H1 (cell line): Measurements from ENCODE around the gene ACADVL. TPM values are rescaled to one million over a fixed set of nuclear protein-coding genes. Genes with fewer than 3 reads are reported as not detected.
A peak's percentile ranks its signal among the peaks of the same experiment; 100 is the strongest.

Experiments used
- CTCF ChIA-PET: fragments of 300-600 bp; sonication (Branson Sonifier 250); formaldehyde crosslinking; loops from one replicate; lab custom pipeline; 2021; ENCODE audit not compliant: partially characterized antibody; lab: Charles Lee
- POLR2A ChIA-PET: fragments of 300-600 bp; sonication (Branson Sonifier 250); formaldehyde crosslinking; loops from one replicate; lab custom pipeline; 2021; ENCODE audit warnings: inconsistent platforms; ENCODE audit not compliant: partially characterized antibody; lab: Charles Lee
- DNase-seq, 2 experiments: peaks; one replicate each; pipeline versions ENCODE4 v3.0.0 to v3.0.0-alpha.2; 2010 to 2022; ENCODE audit warnings: low spot score in 2 of 2, low read depth in 1 of 2, mixed read lengths in 1 of 2
- FAIRE-seq: peaks from 2 replicates; lab custom pipeline; 2011; peaks lifted over from hg19 to GRCh38; lab: Jason Lieb, UNC
- H2AFZ ChIP-seq: 2 replicates; pipeline ENCODE4 v1.8.1; 2012; ENCODE audit warnings: low read length, inconsistent platforms
- H2AK5ac ChIP-seq: 2 replicates; pipeline ENCODE4 v1.6.1; 2013; ENCODE audit warnings: low read depth, low read length
- H2BK120ac ChIP-seq: replicated peaks from 2 replicates; pipeline ENCODE3; 2013; ENCODE audit warnings: low read depth, low read length, inconsistent platforms
- H2BK12ac ChIP-seq: 2 replicates; pipeline ENCODE4 v1.6.1; 2013; ENCODE audit warnings: low read depth, low read length
- H2BK15ac ChIP-seq: 2 replicates; pipeline ENCODE4 v1.6.1; 2013; ENCODE audit warnings: low read length
- H2BK20ac ChIP-seq: 2 replicates; pipeline ENCODE4 v1.6.1; 2013; ENCODE audit warnings: low read length
- H2BK5ac ChIP-seq: 2 replicates; pipeline ENCODE4 v1.6.1; 2013; ENCODE audit warnings: low read depth, low read length
- H3K14ac ChIP-seq: 2 replicates; pipeline ENCODE4 v1.6.1; 2013; ENCODE audit warnings: inconsistent platforms; ENCODE audit not compliant: insufficient read length
- H3K18ac ChIP-seq: 2 replicates; pipeline ENCODE4 v1.6.1; 2013; ENCODE audit warnings: low read length; ENCODE audit errors: extremely low read depth
- H3K23ac ChIP-seq: 2 replicates; pipeline ENCODE4 v1.6.1; 2013; ENCODE audit warnings: inconsistent platforms; ENCODE audit not compliant: insufficient read length
- H3K23me2 ChIP-seq: 2 replicates; pipeline ENCODE4 v1.6.1; 2013; ENCODE audit warnings: low read depth, low read length
- H3K27ac ChIP-seq: 2 replicates; pipeline ENCODE4 v1.6.1; 2011; ENCODE audit warnings: low read depth, low read length, inconsistent platforms
- H3K27me3 ChIP-seq, 4 experiments: replicated peaks in 1 of 4; 1 replicate in 1 of 4; 2 replicates in 3 of 4; pipeline versions ENCODE4 v1.6.1 to v1.8.1; 2011 to 2013; ENCODE audit warnings: low read length in 3 of 4, mild to moderate bottlenecking in 3 of 4, inconsistent platforms in 2 of 4, mixed read lengths in 2 of 4, moderate library complexity in 1 of 4; ENCODE audit not compliant: control insufficient read depth in 3 of 4, insufficient read depth in 3 of 4; ENCODE audit errors: extremely low read depth in 1 of 4
- H3K36me3 ChIP-seq, 4 experiments: 2 replicates each; pipeline versions ENCODE4 v1.6.1 to v1.8.1; 2011 to 2013; ENCODE audit warnings: mild to moderate bottlenecking in 4 of 4, low read length in 3 of 4, moderate library complexity in 2 of 4, control low read depth in 1 of 4, inconsistent platforms in 1 of 4; ENCODE audit not compliant: insufficient read depth in 4 of 4, control insufficient read depth in 2 of 4
- H3K4ac ChIP-seq: replicated peaks from 2 replicates; pipeline ENCODE3; 2013; ENCODE audit warnings: low read length, low read depth, mixed read lengths, inconsistent platforms; ENCODE audit not compliant: insufficient read length
- H3K4me1 ChIP-seq, 4 experiments: replicated peaks in 1 of 4; 1 replicate in 1 of 4; 2 replicates in 3 of 4; pipeline versions ENCODE4 v1.6.1 to v1.8.1; 2011 to 2013; ENCODE audit warnings: low read length in 3 of 4, inconsistent platforms in 2 of 4, mixed read lengths in 1 of 4; ENCODE audit not compliant: insufficient read depth in 4 of 4, control insufficient read depth in 3 of 4
- H3K4me2 ChIP-seq, 2 experiments: 2 replicates each; pipeline versions ENCODE4 v1.6.1 to v1.8.1; 2011 to 2013; ENCODE audit warnings: low read depth in 2 of 2, low read length in 2 of 2, control low read depth in 1 of 2, inconsistent platforms in 1 of 2, mild to moderate bottlenecking in 1 of 2; ENCODE audit not compliant: insufficient read depth in 1 of 2
- H3K4me3 ChIP-seq, 4 experiments: fragments of 200-600, 300-600 bp in 1 of 4; sonication (generic), shearing (Covaris generic), sonication (Bioruptor Twin) in 1 of 4; 2 replicates each; pipeline versions ENCODE4 v1.5.1 to v1.8.1; 2011 to 2016; ENCODE audit warnings: low read length in 4 of 4, low read depth in 3 of 4, control low read depth in 2 of 4, inconsistent platforms in 2 of 4, mild to moderate bottlenecking in 2 of 4, mixed read lengths in 1 of 4, moderate library complexity in 1 of 4; ENCODE audit not compliant: insufficient read depth in 2 of 4; ENCODE audit errors: extremely low read depth in 1 of 4
- H3K56ac ChIP-seq: replicated peaks from 2 replicates; pipeline ENCODE3; 2013; ENCODE audit warnings: low read depth, mild to moderate bottlenecking, mixed read lengths, low read length, inconsistent platforms; ENCODE audit not compliant: insufficient read length
- H3K79me1 ChIP-seq: 2 replicates; pipeline ENCODE4 v1.6.1; 2013; ENCODE audit warnings: low read depth, low read length, control low read depth
- H3K79me2 ChIP-seq, 2 experiments: 2 replicates each; pipeline versions ENCODE4 v1.6.1 to v1.8.1; 2012 to 2013; ENCODE audit warnings: low read length in 2 of 2, mild to moderate bottlenecking in 2 of 2, inconsistent platforms in 1 of 2; ENCODE audit not compliant: insufficient read depth in 2 of 2, control insufficient read depth in 1 of 2
- H3K9ac ChIP-seq, 4 experiments: replicated peaks in 1 of 4; 1 replicate in 1 of 4; 2 replicates in 3 of 4; pipeline versions ENCODE4 v1.6.1 to v1.8.1; 2011 to 2013; ENCODE audit warnings: low read depth in 3 of 4, low read length in 3 of 4, control low read depth in 2 of 4, mild to moderate bottlenecking in 2 of 4, moderate library complexity in 2 of 4, inconsistent platforms in 1 of 4; ENCODE audit errors: extremely low read depth in 1 of 4
- H3K9me3 ChIP-seq, 2 experiments: 2 replicates each; pipeline versions ENCODE4 v1.6.1 to v1.8.1; 2012 to 2013; ENCODE audit warnings: mild to moderate bottlenecking in 2 of 2, moderate library complexity in 2 of 2, control low read depth in 1 of 2, inconsistent platforms in 1 of 2, low read depth in 1 of 2, low read length in 1 of 2, mixed read lengths in 1 of 2; ENCODE audit not compliant: insufficient read depth in 2 of 2
- H4K20me1 ChIP-seq, 2 experiments: replicated peaks in 1 of 2; 2 replicates each; pipeline versions ENCODE3 to v1.8.1; 2011 to 2013; ENCODE audit warnings: inconsistent platforms in 2 of 2, low read length in 2 of 2, mild to moderate bottlenecking in 1 of 2; ENCODE audit not compliant: insufficient read depth in 2 of 2, control insufficient read depth in 1 of 2
- H4K5ac ChIP-seq: 2 replicates; pipeline ENCODE4 v1.6.1; 2013; ENCODE audit warnings: low read length, low read depth, mixed read lengths, inconsistent platforms; ENCODE audit not compliant: insufficient read length
- H4K8ac ChIP-seq: 2 replicates; pipeline ENCODE4 v1.8.0; 2013; ENCODE audit warnings: mild to moderate bottlenecking, moderate library complexity, low read length, inconsistent platforms; ENCODE audit not compliant: insufficient read depth; ENCODE audit errors: extremely low read depth
- H4K91ac ChIP-seq: replicated peaks from 2 replicates; pipeline ENCODE3; 2013; ENCODE audit warnings: low read length, mixed read lengths, inconsistent platforms; ENCODE audit not compliant: insufficient read length
- HDAC2 ChIP-seq, 2 experiments: fragments of 300-600 bp in 1 of 2; sonication (generic) in 1 of 2; IDR thresholded peaks; 2 replicates each; pipeline ENCODE4 v1.6.1; 2011 to 2012; ENCODE audit warnings: low read depth in 2 of 2, low read length in 2 of 2, mild to moderate bottlenecking in 2 of 2, moderate library complexity in 2 of 2, borderline replicate concordance in 1 of 2, inconsistent platforms in 1 of 2
- NANOG ChIP-seq: IDR thresholded peaks from 2 replicates; pipeline ENCODE4 v1.6.1; 2011; ENCODE audit warnings: low read length, low read depth, mild to moderate bottlenecking, inconsistent platforms; ENCODE audit not compliant: insufficient read depth, poor library complexity, severe bottlenecking
- RAD21 ChIP-seq, 2 experiments: IDR thresholded peaks in 1 of 2; conservative IDR thresholded peaks in 1 of 2; 2 replicates each; pipeline ENCODE4 v1.6.1; 2011; ENCODE audit warnings: low read depth in 2 of 2, low read length in 2 of 2, improper control_type of control experiment in 1 of 2, inconsistent platforms in 1 of 2, mild to moderate bottlenecking in 1 of 2, moderate library complexity in 1 of 2
- RXRA ChIP-seq: IDR thresholded peaks from 2 replicates; pipeline ENCODE4 v1.6.1; 2011; ENCODE audit warnings: low read depth, mild to moderate bottlenecking, low read length, moderate library complexity; ENCODE audit not compliant: insufficient read depth
- SUZ12 ChIP-seq: fragments of 200-600 bp; sonication (generic); IDR thresholded peaks from 2 replicates; pipeline ENCODE4 v1.6.1; 2012; ENCODE audit warnings: mild to moderate bottlenecking, inconsistent platforms, low read length, moderate library complexity, mixed read lengths
- WGBS, 2 experiments: shearing (Covaris generic) in 1 of 2; methylation state at CpG; one replicate each; pipeline versions ENCODE4 v1.1.6 to v1.1.7; 2013 to 2015; ENCODE audit warnings: low lambda C conversion rate in 2 of 2, mixed read lengths in 2 of 2, inconsistent platforms in 1 of 2, low coverage in 1 of 2, missing lambda C conversion rate in 1 of 2; ENCODE audit not compliant: insufficient replicate concordance in 2 of 2, insufficient coverage in 1 of 2, insufficient read length in 1 of 2; ENCODE audit errors: extremely low coverage in 1 of 2, missing lambda C conversion rate in 1 of 2; 5-methylcytosine and 5-hydroxymethylcytosine counted together
- polyA plus RNA-seq, 7 experiments: library from polyadenylated mRNA; depleted of rRNA in 3 of 7; stranded (reverse) in 5 of 7; unstranded in 2 of 7; fragments of >200 nt in 5 of 7; fragments of 200-250 nt in 2 of 7; gene quantifications; 1 replicate in 5 of 7; 2 replicates in 1 of 7; 4 replicates in 1 of 7; pipeline versions ENCODE4 v1.2.1 to v1.2.3, GENCODE V29; 2011 to 2013; ENCODE audit warnings: missing spikeins in 2 of 7, mixed read lengths in 2 of 7
- total RNA-seq: library from RNA; stranded (reverse); fragmentation: NEBNext Ultra II Directional; extraction: Animal tissue kit (Norgen Biotek cat#: 25700); gene quantifications from 2 replicates; pipeline ENCODE4 v1.2.1, GENCODE V29; 2021

Gene ACADVL
- total and polyA plus RNA-seq, 2 of the 8 experiments (the other 6 are each of a cell fraction or from before 2014, with no cell fraction given) = 181 to 231 TPM

DNA sequence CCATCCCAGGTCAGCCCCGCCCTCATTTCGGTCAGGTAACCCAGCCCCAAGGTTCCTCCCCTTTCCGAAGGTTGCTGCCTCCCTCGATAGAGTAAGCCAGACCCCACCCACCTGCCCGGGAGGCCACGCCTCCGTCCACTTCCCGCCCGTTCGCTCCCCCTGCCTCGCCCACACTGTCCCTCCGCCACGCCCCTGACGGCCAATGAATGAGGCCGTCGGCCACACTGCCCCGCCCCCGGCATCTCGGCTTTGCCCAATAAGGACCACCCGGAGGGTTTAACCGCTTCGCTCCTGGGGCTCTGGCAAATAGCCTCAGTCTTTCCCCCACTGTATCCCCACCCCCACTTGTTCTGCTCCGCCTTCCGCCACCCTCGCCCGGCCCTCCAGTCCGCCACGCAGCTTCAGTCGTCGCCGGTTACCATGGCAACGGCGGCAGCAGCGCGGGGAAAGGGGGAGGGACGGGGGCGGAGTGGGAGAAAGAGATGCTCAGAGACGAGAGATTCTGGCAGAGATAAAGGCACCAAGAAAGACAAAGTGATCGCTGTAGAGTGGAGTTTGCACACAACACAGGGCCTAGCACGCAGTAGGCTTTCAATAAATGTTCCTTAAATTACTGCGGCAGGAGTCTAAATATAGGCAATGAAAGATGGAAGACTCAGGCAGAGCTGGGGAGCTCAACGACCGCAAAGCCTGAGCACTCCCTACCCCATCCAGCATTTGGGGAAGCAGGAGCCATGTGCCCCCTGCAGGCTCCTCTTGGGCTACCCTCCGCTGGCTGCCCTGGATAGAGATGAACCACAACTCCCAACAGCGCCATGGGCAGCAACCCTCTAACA, 5.2 kb upstream of the ACADVL start:
- no peak overlapping the region for H4K8ac ChIP-seq
- FAIRE-seq = peak; percentile 90
- H2BK120ac ChIP-seq = no peak overlapping the region
- H3K4me1 ChIP-seq = peaks cover 9 to 45% (median 28%) of the 10 kb centered on the region in 4 experiments
- peaks cover 26% of the 10 kb centered on the region; the same call in 1 of the 2 replicates for H3K23me2 ChIP-seq
- peak overlapping the region; percentile 53 for H3K18ac ChIP-seq
- H3K9me3 ChIP-seq = no peaks in the 10 kb centered on the region
- peak overlapping the region; percentile 82; the same call in 1 of the 2 replicates for H2BK5ac ChIP-seq
- no peak overlapping the region for H3K56ac ChIP-seq
- ChIA-PET CTCF (interaction anchor here (0.6 to 2.1 kb wide), 17 partner anchors 11 to 478 kb away, joined by 3 to 16 read pairs (median 3); partner anchors contain the start of genes DVL2, GABARAP, PHF23 and SLC16A11), POLR2A (interaction anchor here (0.7 to 3.7 kb wide), 22 partner anchors 9 to 190 kb away, joined by 3 to 22 read pairs (median 4); partner anchors contain the start of genes CLDN7, CTDNEP1, DVL2 and ELP5)
- H2AFZ ChIP-seq = no peak overlapping the region
- no peak overlapping the region for H2BK20ac ChIP-seq
- H3K9ac ChIP-seq = peak overlapping the region in 3 of 4 experiments; percentile 35 to 71 (median 66); a peak in 5 of 7 replicates
- no peaks in the 10 kb centered on the region for H3K27me3 ChIP-seq
- WGBS, 2 experiments = 3% methylated on average over 41 of the region's 45 CpGs; no CpG with 5 or more reads in 1 of the 2 experiments
- H4K91ac ChIP-seq = no peak overlapping the region
- H4K20me1 ChIP-seq = no peaks in the 10 kb centered on the region
- no peak overlapping the region for H3K14ac ChIP-seq
- no peak overlapping the region for H3K23ac ChIP-seq
- H3K79me2 ChIP-seq = peaks cover 0 to 45% of the 10 kb centered on the region in 2 experiments; a peak in 2 of 4 replicates
- H3K4me2 ChIP-seq = peak overlapping the region; percentile 69 to 87
- no peaks in the 10 kb centered on the region for H3K36me3 ChIP-seq
- DNase-seq = peak; percentile 99 to 100
- peak overlapping the region; percentile 44 to 68 (median 50); a peak in 7 of 8 replicates for H3K4me3 ChIP-seq
- no peak overlapping the region for H4K5ac ChIP-seq
- H2AK5ac ChIP-seq = no peak overlapping the region
- H3K27ac ChIP-seq = peak overlapping the region; percentile 86
- 0 out of 2 replicates have a peak overlapping the region, but pooled peaks have one; percentile 2 for H2BK15ac ChIP-seq
- 0 out of 2 replicates have a peak overlapping the region, but pooled peaks have one; percentile 39 for H2BK12ac ChIP-seq
- no peak overlapping the region for H3K4ac ChIP-seq
- H3K79me1 ChIP-seq = peaks cover 3% of the 10 kb centered on the region; the same call in 1 of the 2 replicates
- TF ChIP-seq SUZ12 (no peak), NANOG (peak; percentile 67), HDAC2 (IDR thresholded peaks at IDR 0.05; ENCODE audit: borderline replicate concordance in 1 of 2, low read depth in 2 of 2, low read length in 2 of 2) (no peak; a peak in 1 of 4 replicates), RAD21 (IDR thresholded peaks at IDR 0.05 in 1 of 2, conservative IDR thresholded peaks at IDR 0.05 in 1 of 2; ENCODE audit: low read depth in 2 of 2, low read length in 2 of 2) (peak; percentile 23; a peak in 2 of 4 replicates), RXRA (no peak)
